ENCODE data around the gene SLC43A2. TPM values are rescaled to one million over a fixed set of nuclear protein-coding genes. Genes with fewer than 3 reads are reported as not detected.

Gene SLC43A2
- total and polyA plus RNA-seq, 8 donors: 25.6 to 87.9 (median 27.0) TPM

- H3K4me3 ChIP-seq: peak overlapping the region in 1 of 2 donors; percentile 89
- peaks cover 21 to 72% of the 10 kb centered on the region in 2 donors for H3K4me1 ChIP-seq
- no peak for ATAC-seq
- no peak for TF ChIP-seq CTCF (IDR thresholded peaks at IDR 0.05)
- intact Hi-C loops (cut with DNase I): no loop called here
- no peaks in the 10 kb centered on the region for H3K27me3 ChIP-seq
- no peak overlapping the region for H3K27ac ChIP-seq
- peak in 1 of 4 donors; percentile 60 for DNase-seq
- no peaks in the 10 kb centered on the region for H3K9me3 ChIP-seq
- peaks cover 0 to 6% of the 10 kb centered on the region in 2 donors for H3K36me3 ChIP-seq
Observed at GRCh38 chr17:1560101-1560857, 68.4 kb downstream of the SLC43A2 start.

DNA sequence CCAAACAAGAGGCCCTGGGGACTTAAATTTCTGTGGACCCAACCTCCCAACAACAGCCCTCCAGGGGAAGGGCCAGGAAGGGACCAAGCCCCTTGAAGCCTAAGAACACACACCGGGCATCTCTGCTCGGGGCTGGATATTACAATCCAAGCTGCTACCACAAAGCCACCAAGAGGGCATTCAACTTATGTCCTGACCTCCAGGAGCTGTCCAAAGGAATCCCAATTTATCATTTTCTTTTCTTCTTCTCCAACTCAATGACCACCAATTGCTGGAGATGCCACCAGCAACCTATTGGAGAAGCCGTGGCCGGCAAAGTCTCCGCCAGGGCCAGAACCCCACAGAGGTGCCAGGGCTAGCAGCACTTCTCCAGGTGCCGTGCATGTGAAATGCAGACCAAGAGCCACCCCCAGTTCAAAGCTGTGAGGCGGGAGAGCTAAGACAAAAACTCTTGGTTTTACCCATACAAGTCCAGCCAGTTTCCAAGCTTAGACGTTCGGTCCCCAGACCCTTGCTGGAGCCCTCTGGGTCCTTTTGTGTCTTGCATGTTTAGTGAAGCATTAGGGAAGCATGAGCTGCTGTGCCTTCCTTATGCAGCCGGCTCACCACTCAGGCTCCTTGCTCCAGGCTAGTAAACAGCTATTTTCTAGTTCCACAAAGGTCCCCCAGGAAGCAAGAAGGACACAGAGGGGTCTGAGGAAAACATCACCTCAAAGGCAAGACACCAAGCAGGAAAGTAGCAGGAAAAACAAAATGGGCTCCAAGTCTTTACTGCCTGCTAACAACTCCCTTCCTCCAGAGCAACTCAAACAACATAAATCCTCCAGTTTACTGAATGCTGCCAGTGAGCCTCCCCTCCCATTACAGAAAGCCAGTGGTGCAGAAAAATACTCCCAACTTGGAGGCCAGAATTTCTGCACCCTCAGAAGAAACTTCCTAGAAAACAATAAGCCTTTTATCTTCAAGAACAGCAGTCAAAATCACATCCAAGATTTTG, 69.3 kb downstream of the SLC43A2 start:
- Histone ChIP-seq H3K27ac (no peak overlapping the region), H3K4me3 (no peak overlapping the region), H3K36me3 (peaks cover 0 to 6% of the 10 kb centered on the region in 2 donors), H3K27me3 (no peaks in the 10 kb centered on the region), H3K9me3 (no peaks in the 10 kb centered on the region), H3K4me1 (peaks cover 30 to 81% of the 10 kb centered on the region in 2 donors)
- no peak for ATAC-seq
- DNase-seq: peak in 1 of 4 donors; percentile 53
- intact Hi-C loops (cut with DNase I): no loop called here
- TF ChIP-seq CTCF (IDR thresholded peaks at IDR 0.05): no peak

- Histone ChIP-seq H3K27me3 (no peaks in the 10 kb centered on the region), H3K9me3 (no peaks in the 10 kb centered on the region), H3K36me3 (peaks cover 0 to 6% of the 10 kb centered on the region in 2 donors), H3K4me3 (no peak overlapping the region), H3K27ac (no peak overlapping the region), H3K4me1 (peaks cover 30 to 89% of the 10 kb centered on the region in 2 donors)
- DNase-seq (no peak), ATAC-seq (no peak)
- intact Hi-C loops (cut with DNase I): no loop called here
- TF ChIP-seq CTCF (IDR thresholded peaks at IDR 0.05): no peak
Observed at GRCh38 chr17:1558401-1558800, 70.2 kb downstream of the SLC43A2 start.

DNA sequence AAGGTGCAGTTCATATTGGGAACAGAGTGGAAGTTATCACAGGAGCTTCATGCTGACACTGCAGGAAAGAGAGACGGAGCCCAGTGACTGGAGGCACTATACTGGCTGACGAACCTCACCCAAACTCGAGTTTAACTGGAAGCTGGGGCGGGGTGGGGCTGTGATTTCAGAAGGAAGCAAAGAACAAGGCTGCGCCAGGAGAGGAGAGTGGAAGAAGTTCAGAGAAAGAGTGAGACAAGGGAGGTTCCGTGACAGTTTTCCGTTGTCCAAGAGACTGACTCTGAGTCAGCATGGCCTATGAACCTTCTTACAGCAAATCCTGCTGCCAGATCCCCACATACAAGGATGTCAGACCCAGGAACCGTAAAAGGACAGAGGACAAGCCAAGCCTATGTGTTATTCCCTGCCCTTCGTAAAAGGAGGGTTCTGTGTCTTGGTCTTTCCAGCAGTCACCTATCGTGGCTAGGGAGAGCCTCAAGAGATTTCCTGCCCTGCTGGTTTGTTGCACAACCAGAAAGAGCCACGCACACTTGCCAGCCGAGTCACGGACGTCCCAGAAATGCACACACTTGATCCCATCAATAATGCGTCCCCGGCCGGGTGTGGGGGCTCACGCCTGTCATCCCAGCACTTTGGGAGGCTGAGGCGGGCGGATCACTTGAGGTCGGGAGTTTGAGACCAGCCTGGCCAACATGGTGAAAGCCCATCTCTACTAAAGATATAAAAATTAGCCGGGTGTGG, 71.1 kb downstream of the SLC43A2 start:
- Histone ChIP-seq H3K27me3 (no peaks in the 10 kb centered on the region), H3K4me3 (no peak overlapping the region), H3K9me3 (no peaks in the 10 kb centered on the region), H3K36me3 (peaks cover 0 to 12% of the 10 kb centered on the region in 2 donors), H3K4me1 (peaks cover 30 to 82% of the 10 kb centered on the region in 2 donors), H3K27ac (peak overlapping the region; percentile 10 to 83)
- peak in 1 of 4 donors; percentile 55 for DNase-seq
- no peak for ATAC-seq
- intact Hi-C loops (cut with DNase I): no loop called here
- TF ChIP-seq CTCF (IDR thresholded peaks at IDR 0.05): no peak

All from left lung (tissue), 10 donors.